Natural killer cell (primary cell): Measurements from ENCODE around the gene HSD11B1. TPM values are rescaled to one million over a fixed set of nuclear protein-coding genes. Genes with fewer than 3 reads are reported as not detected.

Experiments
- ATAC-seq, 3 donors: fragments of 150-1000 bp in 2 of 3; fragments of 200-7000 bp in 1 of 3; cut with Tn5 transposase; 1 replicate in 1 of 3; 2 replicates in 2 of 3; pipeline ENCODE4 v1.10.0; 2021; ENCODE audit warnings: mild to moderate bottlenecking in 2 of 3, moderate library complexity in 2 of 3
- DNase-seq, 2 donors: peaks; one replicate each; pipeline versions ENCODE4 v3.0.0 to v3.0.0-alpha.2; 2013 to 2021; ENCODE audit warnings: mixed read lengths in 1 of 2
- H3K27ac ChIP-seq: one replicate; pipeline ENCODE4 v1.5.1; 2013; ENCODE audit warnings: mild to moderate bottlenecking, low read length
- H3K27me3 ChIP-seq: one replicate; pipeline ENCODE4 v1.6.1; 2013; ENCODE audit warnings: low read length; ENCODE audit not compliant: control insufficient read depth, insufficient read depth
- H3K36me3 ChIP-seq: one replicate; pipeline ENCODE4 v1.6.1; 2013; ENCODE audit warnings: low read length; ENCODE audit not compliant: control insufficient read depth, insufficient read depth
- H3K4me1 ChIP-seq: one replicate; pipeline ENCODE4 v1.6.1; 2013; ENCODE audit warnings: low read length; ENCODE audit not compliant: control insufficient read depth, insufficient read depth
- H3K4me3 ChIP-seq: one replicate; pipeline ENCODE4 v1.5.1; 2013; ENCODE audit warnings: low read length
- H3K9me3 ChIP-seq: one replicate; pipeline ENCODE4 v1.6.1; 2013; ENCODE audit warnings: low read length; ENCODE audit not compliant: control insufficient read depth, insufficient read depth
- H3K27ac Mint-ChIP-seq, 2 donors: one replicate each; pipeline ENCODE4 v1.8.0; 2022; ENCODE audit warnings: mild to moderate bottlenecking in 2 of 2, mixed read lengths in 2 of 2, moderate library complexity in 1 of 2
- H3K27me3 Mint-ChIP-seq, 2 donors: one replicate each; pipeline ENCODE4 v1.8.0; 2022; ENCODE audit warnings: low read depth in 2 of 2, mixed read lengths in 2 of 2
- H3K36me3 Mint-ChIP-seq: one replicate; pipeline ENCODE4 v1.8.0; 2022; ENCODE audit warnings: mixed read lengths
- H3K4me1 Mint-ChIP-seq, 2 donors: one replicate each; pipeline ENCODE4 v1.8.0; 2022; ENCODE audit warnings: mixed read lengths in 2 of 2
- H3K4me3 Mint-ChIP-seq: one replicate; pipeline ENCODE4 v1.8.0; 2022; ENCODE audit warnings: mild to moderate bottlenecking, moderate library complexity, mixed read lengths
- H3K9me3 Mint-ChIP-seq, 2 donors: one replicate each; pipeline ENCODE4 v1.8.0; 2022; ENCODE audit warnings: mixed read lengths in 2 of 2
- CTCF ChIP-seq: fragments of 200-600 bp; IDR thresholded peaks from one replicate; pipeline ENCODE4 v1.8.0; 2022; ENCODE audit warnings: antibody characterized with exemption
- WGBS: methylation state at CpG from one replicate; pipeline ENCODE4 v1.1.7; 2013; ENCODE audit warnings: missing lambda C conversion rate; ENCODE audit not compliant: insufficient coverage; 5-methylcytosine and 5-hydroxymethylcytosine counted together
- intact Hi-C: fragments of 100-400 bp; cut with micrococcal nuclease; formaldehyde crosslinking; loops from one replicate; pipeline ENCODE4 v1.14.2; 2022
- total RNA-seq, 4 donors: library from RNA; stranded (reverse); fragments of 120-200 nt in 1 of 4; gene quantifications; one replicate each; pipeline versions ENCODE4 v1.2.3 to v1.2.4, GENCODE V29; 2013 to 2022

Gene HSD11B1
- total RNA-seq, 3 donors from 2014 or later (not counting 1 experiment from before 2014, with no cell fraction given) = not detected

GRCh38 chr1:209778102-209778501 lies 73.5 kb downstream of the HSD11B1 start:
- H3K27ac ChIP-seq = no peak overlapping the region
- WGBS = 93% methylated on average over 1 of the region's 1 CpG
- peaks cover 31 to 46% of the 10 kb centered on the region in 2 donors for H3K4me1 Mint-ChIP-seq

GRCh38 chr1:209780268-209780667 lies 75.6 kb downstream of the HSD11B1 start:
- Histone ChIP-seq H3K4me1 (peaks cover 22% of the 10 kb centered on the region), H3K9me3 (no peaks in the 10 kb centered on the region), H3K36me3 (peaks cover 75% of the 10 kb centered on the region), H3K27ac (no peak overlapping the region), H3K4me3 (no peak overlapping the region), H3K27me3 (no peaks in the 10 kb centered on the region)
- intact Hi-C loops = no loop called here
- H3K36me3 Mint-ChIP-seq = peaks cover 38% of the 10 kb centered on the region
- H3K9me3 Mint-ChIP-seq = no peaks in the 10 kb centered on the region
- no peak overlapping the region for H3K4me3 Mint-ChIP-seq
- H3K27ac Mint-ChIP-seq = peak overlapping the region; percentile 59 to 78
- TF ChIP-seq CTCF = no peak
- DNase-seq (no peak), ATAC-seq (no peak)
- H3K27me3 Mint-ChIP-seq = no peaks in the 10 kb centered on the region
- H3K4me1 Mint-ChIP-seq = peaks cover 50 to 51% of the 10 kb centered on the region in 2 donors
- 79% methylated on average over 4 of the region's 4 CpGs for WGBS

More at GRCh38 chr1:209778102-209778501, 73.5 kb downstream of the HSD11B1 start:
- H3K27ac Mint-ChIP-seq = peak overlapping the region; percentile 59 to 78
- peaks cover 51% of the 10 kb centered on the region for H3K36me3 Mint-ChIP-seq
- H3K9me3 Mint-ChIP-seq = no peaks in the 10 kb centered on the region
- DNase-seq (no peak), ATAC-seq (no peak)
- peaks cover 6% of the 10 kb centered on the region for H3K4me1 ChIP-seq
- H3K4me3 Mint-ChIP-seq = no peak overlapping the region
- H3K27me3 ChIP-seq = no peaks in the 10 kb centered on the region
- peaks cover 97% of the 10 kb centered on the region for H3K36me3 ChIP-seq
- H3K9me3 ChIP-seq = no peaks in the 10 kb centered on the region
- intact Hi-C loops = no loop called here
- H3K4me3 ChIP-seq = no peak overlapping the region
- H3K27me3 Mint-ChIP-seq = no peaks in the 10 kb centered on the region
- no peak for TF ChIP-seq CTCF

- H3K36me3 Mint-ChIP-seq = peaks cover 32% of the 10 kb centered on the region
- peaks cover 0 to 3% of the 10 kb centered on the region in 2 donors for H3K27me3 Mint-ChIP-seq
- no peaks in the 10 kb centered on the region for H3K9me3 Mint-ChIP-seq
- peak overlapping the region; percentile 94 for H3K27ac ChIP-seq
- H3K4me3 ChIP-seq = no peak overlapping the region
- H3K4me1 Mint-ChIP-seq = peaks cover 43 to 47% of the 10 kb centered on the region in 2 donors
- no peaks in the 10 kb centered on the region for H3K9me3 ChIP-seq
- peak overlapping the region; percentile 95 to 98 for H3K27ac Mint-ChIP-seq
- no peak for TF ChIP-seq CTCF
- intact Hi-C loops = no loop called here
- peaks cover 19% of the 10 kb centered on the region for H3K4me1 ChIP-seq
- no peaks in the 10 kb centered on the region for H3K27me3 ChIP-seq
- no peak for DNase-seq
- no peak overlapping the region for H3K4me3 Mint-ChIP-seq
- H3K36me3 ChIP-seq = peaks cover 44% of the 10 kb centered on the region
- ATAC-seq = no peak
- 88% methylated on average over 6 of the region's 6 CpGs for WGBS
Observed at GRCh38 chr1:209783386-209783785, 78.7 kb downstream of the HSD11B1 start.

Other genes with a start within 250 kb of the HSD11B1 start
- not detected for gene CAMK1G, start 121.1 kb upstream of the HSD11B1 start, total RNA-seq
- gene LAMB3, start 52.4 kb upstream of the HSD11B1 start, total RNA-seq = 1 to 10 TPM; 1.2 to 2.3 (median 1.4) TPM
- gene G0S2, start 29.4 kb upstream of the HSD11B1 start, total RNA-seq = 100 to 1,000 TPM in 1 of 3 donors, 10 to 100 TPM in 2; 15.3 to 132 (median 22.0) TPM
- 100 to 1,000 TPM; 273 to 354 (median 287) TPM for gene TRAF3IP3, start 51.2 kb downstream of the HSD11B1 start, total RNA-seq
- gene C1orf74, start 79.7 kb downstream of the HSD11B1 start, total RNA-seq = under 1 TPM; 0.75 to 0.88 (median 0.80) TPM
- gene IRF6, start 101.3 kb downstream of the HSD11B1 start, total RNA-seq = 10 to 100 TPM in 1 of 3 donors, 1 to 10 TPM in 2; 2.5 to 11.2 (median 3.8) TPM
- 1 to 10 TPM; 6.0 to 8.9 (median 8.3) TPM for gene UTP25, start 123.1 kb downstream of the HSD11B1 start, total RNA-seq
- not detected for gene SYT14, start 233.4 kb downstream of the HSD11B1 start, total RNA-seq